A549 (cell line): Measurements from ENCODE around the gene GALNT5. TPM values are rescaled to one million over a fixed set of nuclear protein-coding genes. Genes with fewer than 3 reads are reported as not detected.

Experiments
- ATAC-seq, 2 experiments: fragments of 200-7000 bp in 1 of 2; fragments of >200 bp in 1 of 2; cut with Nextera tagmentation in 1 of 2; cut with Tn5 transposase in 1 of 2; 3 replicates each; pipeline versions ENCODE4 v1.8.0 to v1.9.1; 2018 to 2020; ENCODE audit warnings: mild to moderate bottlenecking in 1 of 2, moderate library complexity in 1 of 2
- CTCF ChIA-PET: fragments of 300-600 bp; sonication (Branson Sonifier 250); formaldehyde crosslinking; extraction: SDS; loops from one replicate; lab custom pipeline; 2021; ENCODE audit warnings: antibody characterized with exemption, inconsistent platforms; lab: Yijun Ruan, JAX
- POLR2A ChIA-PET: fragments of 350-600 bp; formaldehyde crosslinking; extraction: SDS; loops from one replicate; lab custom pipeline; 2021; ENCODE audit warnings: antibody characterized with exemption, inconsistent platforms; lab: Yijun Ruan, JAX
- DNase-seq, 2 experiments: peaks; one replicate each; pipeline versions ENCODE4 v3.0.0 to v3.0.0-alpha.2; 2011 to 2016; ENCODE audit warnings: low read depth in 1 of 2, low spot score in 1 of 2
- FAIRE-seq: peaks from 2 replicates; lab custom pipeline; 2011; peaks lifted over from hg19 to GRCh38; lab: Jason Lieb, UNC
- H3K27ac ChIP-seq, 2 experiments: fragments of >200 bp; sonication (Bioruptor Twin); formaldehyde crosslinking; 3 replicates each; pipeline ENCODE4 v1.5.1; 2016 to 2017
- H3K4me1 ChIP-seq: fragments of >200 bp; sonication (Bioruptor Twin); formaldehyde crosslinking; 3 replicates; pipeline ENCODE4 v1.6.1; 2016
- H3K4me2 ChIP-seq: fragments of >200 bp; sonication (Bioruptor Twin); formaldehyde crosslinking; 3 replicates; pipeline ENCODE4 v1.6.1; 2016
- H3K4me3 ChIP-seq: fragments of >200 bp; sonication (Bioruptor Twin); formaldehyde crosslinking; 3 replicates; pipeline ENCODE4 v1.5.1; 2016
- H3K9me3 ChIP-seq: fragments of >200 bp; sonication (Bioruptor Twin); formaldehyde crosslinking; 3 replicates; pipeline ENCODE4 v1.6.1; 2016
- ATOH8 ChIP-seq: fragments of 250-450 bp; sonication (Bioruptor Pico); IDR thresholded peaks from 2 replicates; pipeline ENCODE4 v1.5.0; 2020; ENCODE audit warnings: low read depth, mild to moderate bottlenecking, moderate library complexity
- E2F6 ChIP-seq: IDR thresholded peaks from 2 replicates; pipeline ENCODE4 v1.6.1; 2012; ENCODE audit warnings: low read depth, borderline replicate concordance
- EHF ChIP-seq: fragments of 250-450 bp; sonication (Bioruptor Pico); IDR thresholded peaks from 2 replicates; pipeline ENCODE4 v1.5.0; 2020; ENCODE audit warnings: mild to moderate bottlenecking
- FOSL2 ChIP-seq, 2 experiments: fragments of 450-650 bp in 1 of 2; fragments of >200 bp in 1 of 2; sonication (Bioruptor Twin) in 1 of 2; formaldehyde crosslinking; IDR thresholded peaks; 2 replicates each; pipeline versions ENCODE4 v1.5.0 to v1.6.1; 2016 to 2020; ENCODE audit warnings: mild to moderate bottlenecking in 1 of 2, moderate library complexity in 1 of 2
- FOXS1 ChIP-seq: fragments of 250-450 bp; sonication (Bioruptor Pico); IDR thresholded peaks from 2 replicates; pipeline ENCODE4 v1.5.0; 2020; ENCODE audit warnings: mild to moderate bottlenecking, moderate library complexity
- HES2 ChIP-seq: fragments of >200 bp; sonication (Bioruptor Twin); formaldehyde crosslinking; IDR thresholded peaks from 2 replicates; pipeline ENCODE4 v1.6.1; 2016
- HEYL ChIP-seq: fragments of 250-450 bp; sonication (Bioruptor Pico); IDR thresholded peaks from 2 replicates; pipeline ENCODE4 v1.8.0; 2021; ENCODE audit warnings: mild to moderate bottlenecking, moderate library complexity
- HMGXB4 ChIP-seq: fragments of 250-450 bp; sonication (Bioruptor Pico); IDR thresholded peaks from 2 replicates; pipeline ENCODE4 v1.5.0; 2021; ENCODE audit warnings: mild to moderate bottlenecking, moderate library complexity, borderline replicate concordance
- HOXA7 ChIP-seq: fragments of 250-450 bp; sonication (Bioruptor Pico); IDR thresholded peaks from 2 replicates; pipeline ENCODE4 v1.5.0; 2020; ENCODE audit warnings: mild to moderate bottlenecking, moderate library complexity
- HOXB5 ChIP-seq: fragments of 250-450 bp; sonication (Bioruptor Pico); IDR thresholded peaks from 2 replicates; pipeline ENCODE4 v1.5.0; 2020; ENCODE audit warnings: mild to moderate bottlenecking, moderate library complexity
- JUN ChIP-seq, 2 experiments: fragments of >200 bp; sonication (Bioruptor Twin); formaldehyde crosslinking; IDR thresholded peaks; 2 replicates in 1 of 2; 3 replicates in 1 of 2; pipeline ENCODE4 v1.6.1; 2016 to 2017
- JUNB ChIP-seq: fragments of >200 bp; sonication (Bioruptor Twin); formaldehyde crosslinking; IDR thresholded peaks from 2 replicates; pipeline ENCODE4 v1.6.1; 2016
- MAX ChIP-seq: IDR thresholded peaks from 2 replicates; pipeline ENCODE4 v1.6.1; 2012
- MYC ChIP-seq: IDR thresholded peaks from 2 replicates; pipeline ENCODE4 v1.6.1; 2012; ENCODE audit warnings: mild to moderate bottlenecking, inconsistent platforms, low read length, improper control_type of control experiment, borderline replicate concordance
- NFE2L2 ChIP-seq: fragments of 150-350 bp; conservative IDR thresholded peaks from 2 replicates; pipeline ENCODE4 v1.6.1; 2014; ENCODE audit warnings: low read length
- NR3C1 ChIP-seq: fragments of >200 bp; sonication (Bioruptor Twin); formaldehyde crosslinking; IDR thresholded peaks from 3 replicates; pipeline ENCODE4 v1.6.1; 2017
- PHF8 ChIP-seq: fragments of 200-600 bp; sonication (generic); IDR thresholded peaks from 2 replicates; pipeline ENCODE4 v1.6.1; 2016; ENCODE audit warnings: low read depth, mild to moderate bottlenecking, antibody characterized with exemption, moderate library complexity, borderline replicate concordance
- RARB ChIP-seq: fragments of 250-450 bp; sonication (Bioruptor Pico); IDR thresholded peaks from 2 replicates; pipeline ENCODE4 v1.8.0; 2021; ENCODE audit warnings: mild to moderate bottlenecking, moderate library complexity
- REST ChIP-seq: fragments of 200-600 bp; sonication (generic); IDR thresholded peaks from 2 replicates; pipeline ENCODE4 v1.6.1; 2016; ENCODE audit warnings: antibody characterized with exemption, mild to moderate bottlenecking, moderate library complexity
- SREBF2 ChIP-seq: fragments of 450-650 bp; IDR thresholded peaks from 2 replicates; pipeline ENCODE4 v1.6.1; 2014; ENCODE audit warnings: mild to moderate bottlenecking, moderate library complexity
- TP53 ChIP-seq: fragments of 250-450 bp; sonication (Bioruptor Pico); IDR thresholded peaks from 2 replicates; pipeline ENCODE4 v1.5.0; 2021; ENCODE audit warnings: mild to moderate bottlenecking, moderate library complexity
- USF2 ChIP-seq: fragments of 450-650 bp; IDR thresholded peaks from 2 replicates; pipeline ENCODE4 v1.6.1; 2014; ENCODE audit warnings: antibody characterized with exemption
- ZC3H11A ChIP-seq: fragments of 450-650 bp; IDR thresholded peaks from 2 replicates; pipeline ENCODE4 v1.6.1; 2014; ENCODE audit warnings: antibody characterized with exemption, mild to moderate bottlenecking
- WGBS: methylation state at CpG from one replicate; pipeline ENCODE4 v1.1.6; 2017; ENCODE audit errors: missing lambda C conversion rate; 5-methylcytosine and 5-hydroxymethylcytosine counted together
- polyA plus RNA-seq, 4 experiments: library from polyadenylated mRNA; depleted of rRNA in 3 of 4; stranded (reverse); fragments of >200 nt; fragmentation: RNase III in 1 of 4; extraction: RNeasy Plus Mini Kit Qiagen cat#74134 plus additional on column Dnase treatment in 1 of 4; gene quantifications; 2 replicates in 3 of 4; 3 replicates in 1 of 4; pipeline ENCODE4 v1.2.3, GENCODE V29; 2011 to 2017

The GALNT5 gene
- polyA plus RNA-seq, 2 of the 4 experiments (the other 2 are of a cell fraction) = 2.9 to 3.0 TPM

- H3K4me3 ChIP-seq = no peak overlapping the region
- H3K9me3 ChIP-seq = no peaks in the 10 kb centered on the region
- ChIA-PET CTCF (interaction anchor here (0.9 to 1.9 kb wide), 4 partner anchors 11 to 67 kb away, joined by 3 to 8 read pairs (median 4); no protein-coding TSS in a partner anchor), POLR2A (no interaction called here)
- no peak for FAIRE-seq
- H3K27ac ChIP-seq = peak overlapping the region; percentile 62 to 83
- peaks cover 63% of the 10 kb centered on the region for H3K4me1 ChIP-seq
- no peak for ATAC-seq
- DNase-seq = no peak
- 72% methylated on average over 4 of the region's 4 CpGs for WGBS
- TF ChIP-seq NR3C1 (no peak), HEYL (CRISPR knock-in tag) (0 out of 2 replicates have a peak, but pooled peaks have one; percentile 16)
- TF ChIP-seq, all 56 proteins: peak for 1
- peak overlapping the region; percentile 78 for H3K4me2 ChIP-seq
Measured at GRCh38 chr2:157260533-157261198, 3.2 kb downstream of the GALNT5 start.

- no peak for FAIRE-seq
- POLR2A ChIA-PET = no interaction called here
- Histone ChIP-seq H3K4me1 (peaks cover 63% of the 10 kb centered on the region), H3K27ac (peak overlapping the region; percentile 62 to 83), H3K9me3 (no peaks in the 10 kb centered on the region), H3K4me2 (peak overlapping the region; percentile 78), H3K4me3 (no peak overlapping the region)
- DNase-seq = peak; percentile 70 to 88
- CTCF ChIA-PET = interaction anchor here (0.9 to 1.9 kb wide), 3 partner anchors 12 to 67 kb away, joined by 3 to 8 read pairs (median 3); no protein-coding TSS in a partner anchor
- peak; percentile 38; the same call in 1 of the 2 replicates for TF ChIP-seq JUNB
- TF ChIP-seq FOSL2 (IDR thresholded peaks at IDR 0.05) = peak; percentile 63
- peak; percentile 84 for TF ChIP-seq FOSL2 (CRISPR knock-in tag; IDR thresholded peaks at IDR 0.05)
- no peak for TF ChIP-seq PHF8
- no peak; a peak in 1 of 5 replicates for TF ChIP-seq JUN (IDR thresholded peaks at IDR 0.05)
- TF ChIP-seq MYC = peak; percentile 89
- peak; percentile 57 for TF ChIP-seq E2F6
- TF ChIP-seq USF2 = peak; percentile 46
- peak; percentile 93 for TF ChIP-seq MAX
- TF ChIP-seq ZC3H11A = no peak
- TF ChIP-seq HMGXB4 = no peak
- 0 out of 2 replicates have a peak, but pooled peaks have one; percentile 2 for TF ChIP-seq HEYL (CRISPR knock-in tag)
- ATAC-seq = peak; percentile 82 to 83
- 3% methylated on average over 4 of the region's 6 CpGs for WGBS
Measured at GRCh38 chr2:157261199-157261782, 3.8 kb downstream of the GALNT5 start.

GRCh38 chr2:157262248-157262647 lies 4.7 kb downstream of the GALNT5 start:
- Histone ChIP-seq H3K4me2 (peak overlapping the region; percentile 78; the same call in 2 of the 3 replicates), H3K9me3 (no peaks in the 10 kb centered on the region), H3K27ac (peak overlapping the region; percentile 62; a peak in 5 of 6 replicates), H3K4me1 (peaks cover 57% of the 10 kb centered on the region), H3K4me3 (no peak overlapping the region)
- 93% methylated on average over 3 of the region's 3 CpGs for WGBS
- DNase-seq (no peak), ATAC-seq (no peak), FAIRE-seq (no peak)
- CTCF ChIA-PET = interaction anchor here (0.6 to 1.9 kb wide), 2 partner anchors 41 to 156 kb away, joined by 3 to 8 read pairs; no protein-coding TSS in a partner anchor
- POLR2A ChIA-PET = no interaction called here
- TF ChIP-seq HES2 (no peak), RARB (no peak), NFE2L2 (no peak), JUNB (no peak), EHF (no peak), REST (no peak), ATOH8 (CRISPR knock-in tag) (no peak), TP53 (CRISPR knock-in tag) (no peak), HOXB5 (CRISPR knock-in tag) (no peak), SREBF2 (no peak), ZC3H11A (no peak), FOXS1 (CRISPR knock-in tag) (no peak), HOXA7 (CRISPR knock-in tag) (no peak)
